ENCODE measurements around the gene SIGLEC7. TPM values are rescaled to one million over a fixed set of nuclear protein-coding genes. Genes with fewer than 3 reads are reported as not detected.

SIGLEC7 gene
- total RNA-seq, 4 donors from 2014 or later, result not detected

DNA sequence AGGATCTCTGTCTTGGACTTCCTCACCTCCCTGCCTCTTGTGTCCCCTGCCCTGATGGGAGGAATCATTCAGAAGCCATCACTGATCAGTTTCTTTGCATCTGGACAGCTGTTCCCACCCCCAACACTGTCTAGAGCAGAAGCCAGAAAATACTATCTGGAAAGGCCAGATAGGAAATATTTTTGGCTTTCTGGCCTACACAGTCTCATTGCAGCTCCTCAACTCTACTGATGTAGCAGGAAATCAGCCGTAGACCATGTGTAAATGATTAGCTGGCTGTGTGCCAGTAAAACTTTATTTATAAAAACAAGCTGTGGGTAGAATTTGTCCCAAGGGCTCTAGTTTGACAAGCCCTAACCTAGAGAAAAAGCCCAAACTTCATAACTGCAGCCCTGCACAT, 5.6 kb downstream of the SIGLEC7 start:
- WGBS, 2 donors, result 40 to 44% methylated on average over 1 of the region's 1 CpG
- no peak for DNase-seq (ENCODE audit: low spot score in 2 of 2)
- intact Hi-C loops (cut with DNase I; ENCODE audit: low total_unique reads), result no loop called here
- no peak overlapping the region for H3K4me3 ChIP-seq (ENCODE audit: low read depth, poor library complexity, severe bottlenecking)
- TF ChIP-seq, protein P1, sequence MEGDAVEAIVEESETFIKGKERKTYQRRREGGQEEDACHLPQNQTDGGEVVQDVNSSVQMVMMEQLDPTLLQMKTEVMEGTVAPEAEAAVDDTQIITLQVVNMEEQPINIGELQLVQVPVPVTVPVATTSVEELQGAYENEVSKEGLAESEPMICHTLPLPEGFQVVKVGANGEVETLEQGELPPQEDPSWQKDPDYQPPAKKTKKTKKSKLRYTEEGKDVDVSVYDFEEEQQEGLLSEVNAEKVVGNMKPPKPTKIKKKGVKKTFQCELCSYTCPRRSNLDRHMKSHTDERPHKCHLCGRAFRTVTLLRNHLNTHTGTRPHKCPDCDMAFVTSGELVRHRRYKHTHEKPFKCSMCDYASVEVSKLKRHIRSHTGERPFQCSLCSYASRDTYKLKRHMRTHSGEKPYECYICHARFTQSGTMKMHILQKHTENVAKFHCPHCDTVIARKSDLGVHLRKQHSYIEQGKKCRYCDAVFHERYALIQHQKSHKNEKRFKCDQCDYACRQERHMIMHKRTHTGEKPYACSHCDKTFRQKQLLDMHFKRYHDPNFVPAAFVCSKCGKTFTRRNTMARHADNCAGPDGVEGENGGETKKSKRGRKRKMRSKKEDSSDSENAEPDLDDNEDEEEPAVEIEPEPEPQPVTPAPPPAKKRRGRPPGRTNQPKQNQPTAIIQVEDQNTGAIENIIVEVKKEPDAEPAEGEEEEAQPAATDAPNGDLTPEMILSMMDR (IDR thresholded peaks at IDR 0.05), result no peak
- no peak for TF ChIP-seq POLR2A (IDR thresholded peaks at IDR 0.05)

DNA sequence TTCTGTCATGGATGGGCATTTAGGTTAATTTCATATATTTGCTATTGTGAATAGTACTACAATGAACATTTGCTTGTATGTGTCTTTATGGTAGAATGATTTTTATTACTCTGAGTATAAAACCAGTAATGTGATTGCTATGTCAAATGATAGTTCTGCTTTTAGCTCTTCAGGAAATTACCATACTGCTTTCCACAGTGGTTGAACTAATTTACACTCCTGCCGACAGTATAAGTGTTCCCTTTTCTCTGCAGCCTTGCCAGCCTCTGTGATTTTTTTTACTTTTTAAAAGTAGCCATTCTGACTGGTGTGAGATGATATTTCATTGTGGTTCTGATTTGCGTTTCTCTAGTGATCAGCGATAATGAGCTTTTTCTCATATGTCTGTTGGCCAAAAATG, 6.5 kb downstream of the SIGLEC7 start:
- TF ChIP-seq POLR2A (IDR thresholded peaks at IDR 0.05), result no peak
- TF ChIP-seq, protein P1 (IDR thresholded peaks at IDR 0.05), result no peak
- 76 to 80% methylated on average over 3 of the region's 3 CpGs for WGBS, 2 donors
- H3K4me3 ChIP-seq (ENCODE audit: low read depth, poor library complexity, severe bottlenecking), result no peak overlapping the region
- DNase-seq (ENCODE audit: low spot score in 2 of 2), result no peak
- intact Hi-C loops (cut with DNase I; ENCODE audit: low total_unique reads), result no loop called here

DNA sequence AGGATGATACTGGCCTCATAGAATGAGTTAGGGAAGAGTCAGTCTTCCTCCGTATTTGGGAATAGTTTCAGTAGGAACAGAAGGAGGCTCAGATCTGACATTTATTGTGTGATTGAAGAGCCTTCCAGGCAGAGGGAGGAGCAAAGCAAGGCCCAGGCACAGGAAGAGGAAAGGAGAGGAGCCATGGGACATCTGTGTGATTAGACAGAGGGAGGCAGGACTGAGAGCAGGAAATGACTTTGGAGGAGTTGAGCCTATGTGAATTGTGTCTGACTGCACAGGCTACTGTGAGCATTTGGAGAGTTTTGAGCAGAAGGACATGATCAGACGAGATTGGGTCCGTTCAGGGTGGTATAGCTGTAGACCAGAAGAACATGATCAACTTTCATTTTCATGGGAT, 8.5 kb downstream of the SIGLEC7 start:
- intact Hi-C loops (cut with DNase I; ENCODE audit: low total_unique reads), result no loop called here
- 59 to 64% methylated on average over 3 of the region's 3 CpGs for WGBS, 2 donors

DNA sequence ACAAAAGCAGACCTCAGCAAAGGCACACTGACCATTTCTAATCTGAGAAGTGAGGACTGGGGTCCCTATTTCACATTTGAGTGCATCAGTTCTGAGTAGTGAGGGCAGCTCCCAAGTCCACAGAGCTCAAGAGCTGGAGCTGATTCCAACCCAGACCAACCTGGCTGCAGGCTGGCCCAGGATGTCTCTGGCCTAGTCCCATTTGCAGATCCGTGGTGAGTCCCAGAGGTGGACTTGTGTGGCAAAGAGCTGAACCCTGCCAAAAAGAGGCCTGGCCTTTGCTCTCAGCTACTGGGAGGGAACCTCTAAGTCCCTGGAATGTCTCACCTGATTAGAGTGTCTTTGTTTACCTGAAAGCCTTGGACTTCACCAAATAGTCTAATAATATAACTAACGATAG, 14.6 kb downstream of the SIGLEC7 start:
- no peak overlapping the region for H3K4me3 ChIP-seq (ENCODE audit: low read depth, poor library complexity, severe bottlenecking)
- intact Hi-C loops (cut with DNase I; ENCODE audit: low total_unique reads), result no loop called here
- DNase-seq (ENCODE audit: low spot score in 2 of 2), result no peak
- 64 to 83% methylated on average over 2 of the region's 2 CpGs for WGBS, 2 donors
- TF ChIP-seq POLR2A (IDR thresholded peaks at IDR 0.05), result no peak
- TF ChIP-seq, protein P1 (IDR thresholded peaks at IDR 0.05), result no peak

More for the DNA sequence above, 8.5 kb downstream of the SIGLEC7 start:
- H3K4me3 ChIP-seq (ENCODE audit: low read depth, poor library complexity, severe bottlenecking), result no peak overlapping the region
- DNase-seq (ENCODE audit: low spot score in 2 of 2), result no peak
- TF ChIP-seq POLR2A (IDR thresholded peaks at IDR 0.05), result no peak
- TF ChIP-seq, protein P1 (IDR thresholded peaks at IDR 0.05), result no peak

DNA sequence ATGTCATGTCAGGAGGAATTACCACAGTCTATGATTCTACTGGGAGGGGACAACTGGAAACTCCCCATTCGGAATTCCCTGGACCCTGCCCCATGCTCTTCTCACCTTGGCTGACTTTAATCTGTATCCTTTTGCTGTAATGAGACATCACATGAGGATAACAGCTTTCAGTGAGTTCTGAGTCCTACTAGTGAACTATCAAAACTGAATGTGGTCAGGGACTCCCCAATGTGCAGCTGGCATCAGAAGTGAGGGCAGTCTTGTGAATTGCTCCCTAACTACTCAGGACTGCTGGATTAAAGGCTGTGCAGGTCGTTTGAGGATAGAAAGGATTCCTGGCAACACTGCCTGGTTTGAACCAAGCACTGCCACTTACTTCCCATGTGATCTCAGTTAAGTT, 15.2 kb downstream of the SIGLEC7 start:
- 19 to 44% methylated on average over 2 of the region's 2 CpGs for WGBS, 2 donors

More for the DNA sequence above, 15.2 kb downstream of the SIGLEC7 start:
- no peak for DNase-seq (ENCODE audit: low spot score in 2 of 2)
- intact Hi-C loops (cut with DNase I; ENCODE audit: low total_unique reads), result no loop called here
- H3K4me3 ChIP-seq (ENCODE audit: low read depth, poor library complexity, severe bottlenecking), result no peak overlapping the region
- no peak for TF ChIP-seq POLR2A (IDR thresholded peaks at IDR 0.05)
- TF ChIP-seq, protein P1 (IDR thresholded peaks at IDR 0.05), result no peak

Measured in lower leg skin (tissue), 4 donors.